Activated naive CD8-positive, alpha-beta T cell (primary cell): ENCODE data around the gene BIRC3.
A peak's percentile ranks its signal among the peaks of the same experiment; 100 is the strongest.

Source experiments
- H3K27ac Mint-ChIP-seq: one replicate; pipeline ENCODE4 v1.8.0; 2021; ENCODE audit warnings: mixed read lengths
- H3K27me3 Mint-ChIP-seq: one replicate; pipeline ENCODE4 v1.8.0; 2021; ENCODE audit warnings: mixed read lengths
- H3K36me3 Mint-ChIP-seq: one replicate; pipeline ENCODE4 v1.8.0; 2021; ENCODE audit warnings: mixed read lengths
- H3K4me1 Mint-ChIP-seq: one replicate; pipeline ENCODE4 v1.8.0; 2021; ENCODE audit warnings: low read depth, mixed read lengths
- H3K4me3 Mint-ChIP-seq: one replicate; pipeline ENCODE4 v1.8.0; 2021; ENCODE audit warnings: mild to moderate bottlenecking, mixed read lengths
- H3K9me3 Mint-ChIP-seq: one replicate; pipeline ENCODE4 v1.8.0; 2021; ENCODE audit warnings: low read depth, mixed read lengths

BIRC3 gene

GRCh38 chr11:102387043-102387781 is 69.9 kb downstream of the BIRC3 start:
- H3K4me1 Mint-ChIP-seq = peaks cover 45% of the 10 kb centered on the region
- peaks cover 34% of the 10 kb centered on the region for H3K36me3 Mint-ChIP-seq
- H3K9me3 Mint-ChIP-seq = no peaks in the 10 kb centered on the region
- H3K27ac Mint-ChIP-seq = peak overlapping the region; percentile 61
- H3K4me3 Mint-ChIP-seq = no peak overlapping the region
- H3K27me3 Mint-ChIP-seq = no peaks in the 10 kb centered on the region
